Thoracic aorta (tissue), 2 donors: ENCODE results near the gene CRCP. TPM values are rescaled to one million over a fixed set of nuclear protein-coding genes. Genes with fewer than 3 reads are reported as not detected.
A peak's percentile ranks its signal among the peaks of the same experiment; 100 is the strongest.
"Not testable (repeated sequence)": the region's sequence is repeated elsewhere in the genome, so short reads cannot be mapped to it uniquely, and the experiment has no call there.

Experiments used
- ATAC-seq: fragments of 150-250 bp; one replicate; pipeline ENCODE4 v1.8.0; 2017; ENCODE audit warnings: low read depth; ENCODE audit not compliant: insufficient number of reproducible peaks, low FRiP score
- DNase-seq: peaks from one replicate; pipeline ENCODE4 v3.0.0-alpha.2; 2020; ENCODE audit warnings: low spot score
- H3K27ac ChIP-seq, 2 donors: fragments of 200-600 bp; sonication (generic); 1 replicate in 1 of 2; 2 replicates in 1 of 2; pipeline ENCODE4 v1.5.1; 2016; ENCODE audit warnings: mild to moderate bottlenecking in 2 of 2, moderate library complexity in 2 of 2
- H3K27me3 ChIP-seq: fragments of 200-600 bp; sonication (generic); replicated peaks from 2 replicates; pipeline ENCODE4 v1.6.0; 2016; ENCODE audit warnings: mild to moderate bottlenecking; ENCODE audit not compliant: insufficient read depth
- H3K36me3 ChIP-seq: fragments of 200-600 bp; sonication (generic); one replicate; pipeline ENCODE4 v1.5.1; 2016
- H3K4me1 ChIP-seq, 2 donors: fragments of 200-600 bp; sonication (generic); 1 replicate in 1 of 2; 2 replicates in 1 of 2; pipeline versions ENCODE4 v1.5.1 to v1.6.0; 2016; ENCODE audit warnings: low read depth in 2 of 2, mild to moderate bottlenecking in 1 of 2; ENCODE audit not compliant: control insufficient read depth in 1 of 2
- H3K4me3 ChIP-seq: fragments of 200-600 bp; sonication (generic); 2 replicates; pipeline ENCODE4 v1.5.1; 2016; ENCODE audit warnings: mild to moderate bottlenecking
- H3K9me3 ChIP-seq: fragments of 200-600 bp; sonication (generic); 2 replicates; pipeline ENCODE4 v1.5.1; 2016
- CTCF ChIP-seq: fragments of 200-600 bp; sonication (generic); IDR thresholded peaks from one replicate; pipeline ENCODE4 v1.5.1; 2019; ENCODE audit warnings: antibody characterized with exemption
- total RNA-seq, 2 donors: library from RNA; depleted of rRNA; stranded (reverse); fragments of >200 nt; gene quantifications; one replicate each; pipeline versions ENCODE4 v1.1.0 to v1.2.3, GENCODE V29; 2016

CRCP gene
- total RNA-seq, 2 donors from 2014 or later: 32.5 to 43.5 TPM

- Histone ChIP-seq H3K9me3 (no peaks in the 10 kb centered on the region), H3K27me3 (no peaks in the 10 kb centered on the region), H3K36me3 (no peaks in the 10 kb centered on the region), H3K4me1 (peaks cover 7 to 26% of the 10 kb centered on the region in 2 donors), H3K27ac (no peak overlapping the region), H3K4me3 (no peak overlapping the region)
- ATAC-seq: no peak
- no peak for TF ChIP-seq CTCF
- no peak for DNase-seq
Measured at GRCh38 chr7:66125052-66125694, 10.5 kb downstream of the CRCP start.

GRCh38 chr7:66125781-66126352, 11.2 kb downstream of the CRCP start:
- peaks cover 7 to 26% of the 10 kb centered on the region in 2 donors for H3K4me1 ChIP-seq
- not testable (repeated sequence) for H3K9me3 ChIP-seq, H3K36me3 ChIP-seq, DNase-seq, H3K27ac ChIP-seq, H3K4me3 ChIP-seq, H3K27me3 ChIP-seq, ATAC-seq

- H3K9me3 ChIP-seq, H3K27ac ChIP-seq, H3K36me3 ChIP-seq, DNase-seq, H3K27me3 ChIP-seq, H3K4me3 ChIP-seq, ATAC-seq: not testable (repeated sequence)
- H3K4me1 ChIP-seq: peaks cover 7 to 26% of the 10 kb centered on the region in 2 donors
Measured at GRCh38 chr7:66127172-66127571, 12.5 kb downstream of the CRCP start.

- TF ChIP-seq CTCF: no peak
- no peak overlapping the region for H3K27ac ChIP-seq
- ATAC-seq (no peak), DNase-seq (no peak)
- no peak overlapping the region for H3K4me3 ChIP-seq
- H3K36me3 ChIP-seq: peaks cover 23% of the 10 kb centered on the region
- peaks cover 0 to 18% of the 10 kb centered on the region in 2 donors for H3K4me1 ChIP-seq
- no peaks in the 10 kb centered on the region for H3K27me3 ChIP-seq
- no peaks in the 10 kb centered on the region for H3K9me3 ChIP-seq
Measured at GRCh38 chr7:66138994-66139752, 24.5 kb downstream of the CRCP start.

GRCh38 chr7:66140924-66141323, 26.3 kb downstream of the CRCP start:
- Histone ChIP-seq H3K4me3 (no peak overlapping the region), H3K27me3 (no peaks in the 10 kb centered on the region), H3K36me3 (peaks cover 13% of the 10 kb centered on the region), H3K4me1 (peaks cover 0 to 18% of the 10 kb centered on the region in 2 donors), H3K27ac (peak overlapping the region in 1 of 2 donors; percentile 47), H3K9me3 (no peaks in the 10 kb centered on the region)
- no peak for ATAC-seq
- peak; percentile 46 for TF ChIP-seq CTCF
- DNase-seq: no peak

- no peaks in the 10 kb centered on the region for H3K9me3 ChIP-seq
- H3K36me3 ChIP-seq: peaks cover 13% of the 10 kb centered on the region
- peaks cover 0 to 18% of the 10 kb centered on the region in 2 donors for H3K4me1 ChIP-seq
- H3K4me3 ChIP-seq: no peak overlapping the region
- ATAC-seq: no peak
- no peak for DNase-seq
- TF ChIP-seq CTCF: no peak
- H3K27me3 ChIP-seq: no peaks in the 10 kb centered on the region
- no peak overlapping the region for H3K27ac ChIP-seq
Measured at GRCh38 chr7:66142334-66142733, 27.7 kb downstream of the CRCP start.
